Measurements from ENCODE around the gene CLUH.
"Not testable (repeated sequence)": the region's sequence is repeated elsewhere in the genome, so short reads cannot be mapped to it uniquely, and the experiment has no call there.

Gene CLUH

DNA sequence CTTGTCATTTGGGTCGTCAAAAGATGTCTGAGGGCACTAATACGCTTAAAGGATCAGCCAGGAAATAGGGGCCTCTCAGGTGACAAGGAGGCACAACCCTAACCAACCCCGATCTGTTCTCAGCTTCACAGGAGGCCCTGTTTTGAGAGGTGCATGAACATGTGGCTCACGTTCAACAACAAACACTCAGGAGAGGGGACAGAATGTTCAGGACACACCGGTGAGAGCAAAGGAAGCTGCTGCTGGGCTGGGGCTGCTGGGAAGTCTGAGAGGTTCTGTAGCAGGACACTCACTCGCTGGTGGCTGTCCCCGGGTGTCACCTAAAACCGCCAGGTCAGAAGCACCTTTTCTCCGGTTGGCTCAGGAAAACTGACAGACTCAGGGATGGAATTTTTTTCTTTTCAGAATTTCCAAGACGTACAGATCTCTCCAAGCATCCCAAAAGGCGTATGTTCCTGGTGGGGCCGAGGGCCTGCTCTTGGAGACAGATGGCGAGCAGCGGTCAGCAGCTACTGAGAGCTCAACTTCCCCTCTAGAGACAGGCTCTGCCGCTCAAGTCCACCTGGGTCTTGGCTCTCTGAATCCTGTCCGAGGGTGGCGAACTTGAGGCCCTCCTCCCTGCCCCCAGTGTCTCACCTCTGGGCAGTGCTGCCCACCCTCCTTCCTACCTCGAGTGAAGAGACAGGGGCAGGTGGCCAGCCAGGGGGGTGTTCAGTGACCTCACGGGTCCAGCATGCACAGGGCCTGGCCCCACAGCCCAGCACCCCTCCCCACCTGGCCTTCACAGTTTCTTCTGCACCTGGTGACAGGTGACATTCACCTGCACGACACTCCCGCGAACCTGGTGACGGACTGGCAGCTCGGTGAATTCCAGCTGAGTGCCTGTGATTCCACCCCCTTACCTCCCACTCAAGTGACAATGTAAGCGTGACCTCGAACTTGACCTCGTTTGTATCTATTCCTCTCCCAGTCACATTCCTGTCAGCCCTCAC, 22.9 kb downstream of the CLUH start:
- DNase-seq (ENCODE audit: low spot score), result no peak

DNA sequence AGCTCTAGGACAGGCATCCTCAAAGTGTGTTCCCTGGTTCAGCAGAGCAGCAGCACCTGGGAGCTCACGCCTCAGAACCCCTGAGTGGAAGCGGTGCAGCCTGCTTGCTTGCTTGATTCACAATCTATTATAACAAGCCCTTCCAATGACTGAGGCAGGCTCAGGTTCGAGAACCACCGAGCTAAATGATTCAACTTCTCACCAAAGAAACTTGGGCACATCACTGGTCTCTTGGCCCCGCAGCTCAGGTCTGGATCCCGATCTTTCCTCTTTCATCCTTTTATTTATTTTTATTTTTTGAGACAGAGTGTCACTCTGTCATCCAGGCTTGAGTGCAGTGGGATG, 24.5 kb downstream of the CLUH start:
- DNase-seq (ENCODE audit: low spot score), result no peak

DNA sequence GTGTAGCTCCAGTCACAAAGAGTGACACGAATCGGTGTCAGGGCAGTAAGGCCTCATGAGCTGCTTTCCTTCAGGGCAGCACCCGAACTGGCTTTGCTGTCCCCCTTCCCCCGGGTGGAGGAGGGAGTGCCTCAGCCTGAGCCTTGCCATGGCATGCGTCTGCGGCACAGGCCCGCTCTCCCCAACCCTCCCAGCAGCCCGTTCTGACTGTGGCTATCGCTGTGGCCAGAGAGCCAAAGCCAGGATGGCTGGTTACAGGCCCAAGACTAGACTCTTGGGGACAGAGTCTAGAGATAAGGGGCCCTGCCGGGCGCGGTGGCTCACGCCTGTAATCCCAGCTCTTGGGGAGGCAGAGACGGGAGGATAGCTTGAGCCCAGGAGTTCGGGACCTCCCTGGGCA, 25.9 kb downstream of the CLUH start:
- DNase-seq (ENCODE audit: low spot score), result no peak

DNA sequence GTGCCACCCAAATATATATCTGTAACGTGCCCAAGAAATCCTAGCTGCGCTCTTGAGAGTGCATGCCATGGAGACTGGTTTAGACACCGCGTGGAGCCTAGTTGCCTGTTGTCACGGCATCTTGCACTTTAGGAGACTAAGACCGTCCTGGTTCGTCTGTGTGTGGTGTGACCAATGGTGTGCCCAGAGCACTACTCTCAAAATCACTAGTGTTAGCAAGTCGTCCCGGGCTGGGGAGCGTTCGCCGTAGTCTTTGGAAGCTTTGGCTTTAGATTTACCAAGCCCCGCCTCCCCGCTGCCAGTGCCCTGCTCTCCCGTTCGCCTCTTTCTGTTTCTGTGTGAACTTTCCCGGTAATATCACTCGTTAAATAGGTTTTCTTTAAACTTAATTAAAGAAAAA, 27.0 kb downstream of the CLUH start:
- no peak for DNase-seq (ENCODE audit: low spot score)

DNA sequence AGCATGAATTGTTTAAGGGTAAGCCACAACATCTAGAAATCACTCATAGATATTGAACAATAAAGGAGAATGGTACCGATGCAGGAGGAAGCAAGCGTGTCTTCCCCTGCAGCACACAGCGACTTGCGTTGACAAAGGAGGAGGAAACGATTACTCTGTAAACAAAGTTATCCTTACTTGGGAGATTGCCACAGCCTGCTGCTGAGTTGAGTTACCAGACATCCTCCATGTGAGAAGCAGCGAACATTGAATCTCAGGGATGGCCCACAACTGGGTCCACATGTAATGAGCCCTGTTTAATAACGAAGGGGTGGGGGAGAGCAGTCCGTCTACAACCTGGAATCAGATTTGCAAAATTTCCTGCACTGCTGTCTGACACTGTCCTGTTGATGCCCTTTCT, 27.7 kb downstream of the CLUH start:
- DNase-seq (ENCODE audit: low spot score), result no peak

DNA sequence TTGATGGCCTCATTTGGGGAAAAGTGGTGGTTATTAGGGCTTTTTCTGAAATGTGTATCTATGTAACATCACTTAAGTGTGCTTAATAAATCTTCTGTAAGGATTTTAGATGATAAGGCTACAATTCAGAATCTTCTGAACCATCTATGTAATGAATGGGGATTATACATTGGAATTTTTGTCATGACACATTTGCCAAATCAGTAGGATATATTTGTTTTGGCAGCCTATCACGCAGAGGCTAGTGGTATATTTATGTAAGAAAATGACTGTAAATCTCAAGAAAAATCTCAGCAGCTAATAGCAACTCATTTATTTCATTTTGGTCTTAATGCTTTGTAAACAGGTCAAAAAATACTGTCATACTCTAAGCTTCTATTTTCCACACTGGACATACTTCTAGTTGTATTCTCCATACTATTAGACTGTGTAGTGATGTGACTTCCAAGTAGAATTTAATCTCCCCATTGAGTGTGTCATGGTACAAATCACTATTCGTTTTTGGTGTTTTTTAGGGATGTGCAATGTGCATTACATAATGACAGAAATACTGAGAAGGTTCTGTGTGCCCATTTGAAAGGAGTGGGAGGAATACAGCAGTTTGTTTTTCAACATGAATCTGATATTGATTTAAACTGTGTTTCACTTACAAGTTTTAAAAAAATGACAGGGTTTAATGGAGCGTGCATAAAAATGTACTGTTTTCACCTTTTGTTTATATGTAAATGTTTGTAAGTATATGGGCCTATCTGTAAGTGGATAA, 29.2 kb downstream of the CLUH start:
- no peak for DNase-seq (ENCODE audit: low spot score)

DNA sequence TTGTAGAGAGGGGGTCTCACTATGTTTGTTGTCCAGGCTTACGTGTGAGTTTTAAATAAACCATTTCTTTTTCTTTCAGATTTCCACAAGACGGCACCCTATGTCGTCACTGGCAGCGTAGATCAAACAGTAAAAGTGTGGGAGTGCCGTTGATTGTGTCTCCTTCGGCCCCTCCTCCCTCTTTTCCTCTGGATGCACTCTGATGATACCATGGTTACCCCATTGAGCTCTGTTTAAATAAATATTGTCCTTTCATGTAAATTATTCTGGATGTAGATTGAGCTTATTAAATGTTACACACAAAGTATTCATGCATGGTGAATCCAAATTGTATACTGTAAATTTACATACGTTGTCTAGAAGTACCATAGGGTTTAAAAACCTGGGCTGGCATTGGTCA, 29.9 kb downstream of the CLUH start:
- DNase-seq (ENCODE audit: low spot score), result no peak

DNA sequence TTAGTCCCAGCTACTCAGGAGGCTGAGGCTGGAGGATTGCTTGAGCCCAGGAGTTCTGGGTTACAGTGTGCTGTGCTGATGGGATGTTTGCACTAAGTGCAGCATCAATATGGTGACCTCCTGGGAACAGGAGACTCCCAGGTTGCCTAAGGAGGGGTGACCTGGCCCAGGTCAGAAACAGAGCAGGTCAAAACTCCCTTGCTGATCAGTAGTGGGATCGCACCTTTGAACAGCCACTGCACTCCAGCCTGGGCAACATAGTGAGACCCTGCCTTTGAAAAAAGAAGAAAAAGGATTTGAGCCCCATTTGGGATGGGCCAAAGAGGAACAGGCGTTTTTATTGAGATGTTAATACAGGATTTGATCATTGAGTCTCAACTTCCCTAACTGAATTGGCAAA, 30.6 kb downstream of the CLUH start:
- DNase-seq (ENCODE audit: low spot score), result no peak

DNA sequence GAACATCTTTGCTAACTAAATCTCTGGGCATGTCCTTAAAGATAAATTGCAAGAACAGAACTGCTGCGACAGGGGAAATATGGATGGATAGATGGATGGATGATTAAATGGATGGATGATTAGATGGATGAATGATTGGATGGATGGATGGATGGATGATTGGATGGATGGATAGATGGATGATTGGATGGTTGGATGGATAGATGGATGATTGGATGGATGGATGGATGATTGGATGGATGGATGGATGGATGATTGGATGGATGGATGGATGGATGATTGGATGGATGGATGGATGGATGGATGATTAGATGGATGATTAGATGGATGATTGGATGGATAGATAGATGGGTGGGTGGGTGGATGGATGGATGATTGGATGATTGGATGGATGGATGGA, 32.3 kb downstream of the CLUH start:
- not testable (repeated sequence) for DNase-seq (ENCODE audit: low spot score)

DNA sequence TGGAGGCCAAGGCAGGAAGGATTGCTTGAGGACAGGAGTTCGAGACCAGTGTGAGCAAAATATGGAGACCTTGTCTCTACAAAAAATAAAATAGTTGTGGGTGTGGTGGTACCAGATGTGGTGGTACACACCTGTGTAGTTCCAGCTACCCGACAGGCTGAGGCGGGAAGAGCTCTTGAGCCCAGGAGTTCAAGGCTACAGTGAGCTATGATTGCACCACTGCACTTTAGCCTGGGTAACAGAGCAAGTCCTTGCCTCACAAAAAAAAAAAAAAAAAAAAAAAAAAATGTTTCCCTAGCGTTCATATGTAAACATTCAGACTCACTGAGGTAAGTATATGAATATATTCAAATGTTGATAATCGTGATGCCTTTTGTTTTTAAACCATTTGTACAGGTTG, 39.5 kb downstream of the CLUH start:
- no peak for DNase-seq (ENCODE audit: low spot score)

DNA sequence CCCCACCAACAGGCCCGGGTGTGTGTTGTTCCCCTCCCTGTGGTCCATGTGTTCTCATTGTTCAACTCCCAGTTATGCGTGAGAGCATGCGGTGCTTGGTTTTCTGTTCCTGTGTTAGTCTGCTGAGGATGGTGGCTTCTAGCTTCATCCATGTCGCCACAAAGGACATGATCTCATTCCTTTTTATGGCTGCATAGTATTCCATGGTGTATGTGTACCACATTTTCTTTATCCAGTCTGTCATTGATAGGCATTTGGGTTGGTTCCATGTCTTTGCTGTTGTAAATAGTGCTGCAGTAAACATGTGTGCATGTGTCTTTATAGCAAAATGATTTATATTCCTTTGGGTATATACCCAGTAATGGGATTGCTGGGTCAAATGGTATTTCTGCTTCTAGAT, 51.2 kb downstream of the CLUH start:
- DNase-seq (ENCODE audit: low spot score), result not testable (repeated sequence)

DNA sequence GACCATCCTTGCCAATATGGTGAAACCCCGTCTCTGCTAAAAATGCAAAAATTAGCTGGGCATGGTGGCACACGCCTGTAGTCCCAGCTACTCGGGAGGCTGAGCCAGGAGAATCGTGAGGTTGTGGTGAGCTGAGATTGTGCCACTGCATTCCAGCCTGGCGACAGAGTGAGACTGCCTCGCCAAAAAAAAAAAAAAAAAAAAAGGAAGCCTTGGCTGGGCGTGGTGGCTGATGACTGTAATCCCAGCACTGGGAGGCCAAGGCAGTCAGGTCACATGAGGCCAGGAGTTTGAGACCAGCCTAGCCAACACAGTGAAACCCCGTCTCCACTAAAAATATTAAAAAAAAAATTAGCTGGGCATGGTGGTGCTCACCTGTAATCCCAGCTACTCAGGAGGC, 52.2 kb downstream of the CLUH start:
- DNase-seq (ENCODE audit: low spot score), result not testable (repeated sequence)

DNA sequence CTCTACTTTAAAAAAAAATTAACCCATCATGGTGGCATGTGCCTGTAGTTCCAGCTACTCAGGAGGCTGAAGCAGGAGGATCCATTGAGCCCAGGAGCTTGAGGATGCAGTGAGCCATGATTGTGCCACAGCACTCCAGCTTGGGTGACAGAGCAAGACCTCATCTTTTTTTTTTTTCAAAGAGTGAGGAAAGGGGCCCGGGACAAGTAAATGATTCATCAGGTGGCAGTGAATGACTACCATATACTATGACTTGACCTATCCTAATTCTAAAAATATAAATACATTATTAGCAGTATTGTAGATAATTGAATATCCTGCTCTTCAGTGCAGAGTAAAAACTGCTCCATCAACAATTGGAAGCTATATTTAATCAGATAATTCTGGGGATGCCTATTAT, 55.3 kb downstream of the CLUH start:
- DNase-seq (ENCODE audit: low spot score), result no peak

DNA sequence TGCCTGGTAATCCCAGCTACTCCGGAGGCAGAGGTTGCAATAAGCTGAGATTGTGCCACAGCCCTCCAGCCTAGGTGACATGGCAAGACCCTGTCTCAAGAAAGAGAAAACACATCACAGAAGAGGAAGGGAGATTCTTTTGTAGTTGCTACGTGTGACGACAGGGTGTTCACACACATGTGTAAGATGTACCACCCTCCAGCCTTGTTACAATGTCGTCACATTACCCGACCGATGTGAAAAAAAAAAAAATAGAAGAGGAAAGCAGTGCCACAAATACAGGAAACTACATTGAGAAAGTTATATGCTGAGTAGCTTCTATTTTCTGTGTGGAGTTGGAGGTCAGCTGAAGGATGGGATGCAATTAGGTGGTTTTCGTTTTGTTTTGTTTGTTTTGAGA, 56.0 kb downstream of the CLUH start:
- DNase-seq (ENCODE audit: low spot score), result no peak

DNA sequence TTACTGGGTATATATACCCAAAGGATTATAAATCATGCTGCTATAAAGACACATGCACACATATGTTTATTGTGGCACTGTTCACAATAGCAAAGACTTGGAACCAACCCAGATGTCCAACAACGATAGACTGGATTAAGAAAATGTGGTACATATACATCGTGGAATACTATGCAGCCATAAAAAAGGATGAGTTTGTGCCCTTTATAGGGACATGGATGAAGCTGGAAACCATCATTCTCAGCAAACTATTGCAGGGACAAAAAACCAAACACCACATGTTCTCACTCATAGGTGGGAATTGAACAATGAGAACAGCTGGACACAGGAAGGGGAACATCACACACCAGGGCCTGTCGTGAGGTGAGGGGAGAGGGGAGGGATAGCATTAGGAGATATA, 58.7 kb downstream of the CLUH start:
- not testable (repeated sequence) for DNase-seq (ENCODE audit: low spot score)

DNA sequence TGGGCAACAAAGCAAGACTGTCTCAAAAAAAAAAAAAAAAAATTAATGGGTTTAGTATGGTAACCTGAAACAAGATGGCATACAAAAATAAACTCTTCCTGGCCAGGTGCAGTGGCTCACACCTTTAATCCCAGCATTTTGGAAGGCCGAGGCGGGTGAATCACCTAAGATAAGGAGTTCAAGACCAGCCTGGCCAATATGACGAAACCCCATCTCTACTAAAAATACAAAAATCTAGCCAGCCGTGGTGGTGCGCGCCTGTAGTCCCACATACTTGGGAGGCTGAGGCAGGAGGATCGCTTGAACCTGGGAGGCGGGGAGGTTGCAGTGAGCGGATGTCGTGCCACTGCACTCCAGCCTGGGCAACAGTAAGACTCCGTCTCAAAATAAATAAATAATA, 62.4 kb downstream of the CLUH start:
- DNase-seq (ENCODE audit: low spot score), result no peak

DNA sequence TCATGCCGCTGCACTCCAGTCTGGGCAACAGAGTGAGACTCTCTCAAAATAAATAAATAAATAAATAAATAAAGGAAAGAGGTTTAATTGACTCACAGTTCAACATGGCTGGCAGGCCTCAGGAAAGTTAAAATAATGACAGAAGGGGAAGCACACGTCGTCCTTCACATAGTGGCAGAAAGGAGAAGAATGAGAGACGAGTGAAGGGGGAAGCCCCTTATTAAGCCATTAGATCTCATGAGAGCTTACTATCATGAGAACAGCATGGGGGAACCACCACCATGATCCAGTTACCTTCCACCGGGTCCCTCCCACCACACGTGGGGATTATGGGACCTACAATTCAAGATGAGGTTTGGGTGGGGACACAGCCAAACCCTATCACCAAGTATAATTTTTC, 63.6 kb downstream of the CLUH start:
- no peak for DNase-seq (ENCODE audit: low spot score)

DNA sequence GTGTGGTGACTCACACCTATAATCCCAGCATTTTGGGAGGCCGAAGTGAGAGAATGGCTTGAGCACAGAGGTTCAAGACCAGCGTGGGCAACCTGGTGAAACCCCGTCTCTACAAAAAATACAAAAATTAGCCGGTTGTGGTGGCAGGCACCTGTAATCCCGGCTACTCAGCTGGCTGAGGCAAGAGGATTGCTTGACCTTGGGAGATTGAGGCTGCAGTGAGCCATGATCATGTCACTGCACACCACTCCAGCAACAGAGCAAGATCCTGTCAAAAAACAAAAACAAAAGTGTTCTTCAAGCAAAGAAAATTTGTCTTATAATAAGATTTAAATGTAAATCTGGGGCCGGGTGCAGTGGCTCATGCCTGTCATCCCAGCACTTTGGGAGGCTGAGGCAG, 66.6 kb downstream of the CLUH start:
- no peak for DNase-seq (ENCODE audit: low spot score)
